K562 (cell line): ENCODE measurements around the gene GADL1. TPM values are rescaled to one million over a fixed set of nuclear protein-coding genes. Genes with fewer than 3 reads are reported as not detected.

ENCODE experiments used
- ATAC-seq: fragments of 200-7000 bp; cut with Tn5 transposase; 3 replicates; pipeline ENCODE4 v1.9.1; 2020; ENCODE audit warnings: moderate library complexity
- BruUV-seq: library from RNA; stranded (reverse); fragments of 400-500 nt; replicated peaks from 2 replicates; lab custom pipeline; 2021; lab: Mats Ljungman, UMichigan
- CTCF ChIA-PET: fragments of 300-600 bp; formaldehyde crosslinking; extraction: SDS; loops from one replicate; lab custom pipeline; 2021; ENCODE audit warnings: low intra/inter-chr PET ratio; lab: Yijun Ruan, JAX
- POLR2A ChIA-PET: fragments of 300-600, 350-650 bp; sonication (Branson Sonifier 250); formaldehyde crosslinking; extraction: SDS; loops from one replicate; lab custom pipeline; 2021; ENCODE audit warnings: antibody characterized with exemption, inconsistent platforms; lab: Yijun Ruan, JAX
- DNase-seq, 4 experiments: peaks; one replicate each; pipeline versions ENCODE4 v3.0.0 to v3.0.0-alpha.2; 2011 to 2018; ENCODE audit warnings: low spot score in 3 of 4, mixed read lengths in 3 of 4; ENCODE audit errors: extremely low read depth in 1 of 4
- FAIRE-seq: peaks from 2 replicates; lab custom pipeline; 2011; peaks lifted over from hg19 to GRCh38; lab: Jason Lieb, UNC
- H2AFZ ChIP-seq: 2 replicates; pipeline ENCODE4 v1.6.0; 2011; ENCODE audit warnings: low read depth, low read length, control low read depth, inconsistent platforms
- H3K27ac ChIP-seq: fragments of 200-600 bp; 3 replicates; pipeline ENCODE4 v1.8.0; 2011; ENCODE audit warnings: low read depth, mild to moderate bottlenecking, control low read depth, inconsistent platforms, low read length, moderate library complexity, mixed read lengths; ENCODE audit errors: extremely low read depth
- H3K27me3 ChIP-seq, 2 experiments: fragments of 300-600 bp in 1 of 2; 2 replicates in 1 of 2; 3 replicates in 1 of 2; pipeline versions ENCODE4 v1.6.0 to v1.8.0; 2011; ENCODE audit warnings: inconsistent platforms in 2 of 2, low read length in 2 of 2, mild to moderate bottlenecking in 1 of 2, mixed read lengths in 1 of 2, moderate library complexity in 1 of 2; ENCODE audit not compliant: control insufficient read depth in 2 of 2, insufficient read depth in 2 of 2
- H3K36me3 ChIP-seq: fragments of 300-600 bp; 3 replicates; pipeline ENCODE4 v1.8.0; 2011; ENCODE audit warnings: mild to moderate bottlenecking, low read length, inconsistent platforms; ENCODE audit not compliant: control insufficient read depth, insufficient read depth
- H3K4me1 ChIP-seq, 2 experiments: fragments of 200-600 bp in 1 of 2; replicated peaks in 1 of 2; 2 replicates in 1 of 2; 3 replicates in 1 of 2; pipeline versions ENCODE4 v1.5.1 to v1.8.0; 2011; ENCODE audit warnings: inconsistent platforms in 2 of 2, low read length in 2 of 2, mild to moderate bottlenecking in 1 of 2, mixed read lengths in 1 of 2, moderate library complexity in 1 of 2; ENCODE audit not compliant: control insufficient read depth in 2 of 2, insufficient read depth in 2 of 2
- H3K4me2 ChIP-seq: 2 replicates; pipeline ENCODE4 v1.6.1; 2011; ENCODE audit warnings: low read length, control low read depth, inconsistent platforms, mixed read lengths; ENCODE audit not compliant: insufficient read depth
- H3K4me3 ChIP-seq: fragments of 200-600 bp; sonication (generic), shearing (Covaris generic); 2 replicates; pipeline ENCODE4 v1.5.1; 2016; ENCODE audit warnings: control low read depth, inconsistent platforms
- H3K79me2 ChIP-seq: fragments of 200-600 bp; 3 replicates; pipeline ENCODE4 v1.8.0; 2011; ENCODE audit warnings: low read length, inconsistent platforms; ENCODE audit not compliant: control insufficient read depth, insufficient read depth
- H3K9ac ChIP-seq, 2 experiments: 2 replicates each; pipeline versions ENCODE4 v1.6.0 to v1.6.1; 2011; ENCODE audit warnings: low read depth in 2 of 2, low read length in 2 of 2, control low read depth in 1 of 2, inconsistent platforms in 1 of 2, mild to moderate bottlenecking in 1 of 2, mixed read lengths in 1 of 2; ENCODE audit not compliant: insufficient read depth in 1 of 2
- H3K9me1 ChIP-seq: one replicate; pipeline ENCODE4 v1.6.0; 2011; ENCODE audit warnings: inconsistent platforms, mild to moderate bottlenecking, low read length, moderate library complexity; ENCODE audit not compliant: control insufficient read depth, insufficient read depth
- H3K9me3 ChIP-seq: replicated peaks from 2 replicates; pipeline ENCODE4 v1.5.1; 2011; ENCODE audit warnings: low read depth, low read length, inconsistent platforms; ENCODE audit not compliant: control insufficient read depth, insufficient read depth
- H4K20me1 ChIP-seq: replicated peaks from 2 replicates; pipeline ENCODE4 v1.6.1; 2011; ENCODE audit warnings: low read length, inconsistent platforms, mixed read lengths; ENCODE audit not compliant: control insufficient read depth, insufficient read depth
- BRD4 ChIP-seq: fragments of 200-600 bp; sonication (generic); IDR thresholded peaks from 2 replicates; pipeline ENCODE4 v1.6.1; 2017; ENCODE audit warnings: inconsistent platforms
- CEBPG ChIP-seq, 3 experiments: fragments of 200-800 bp in 1 of 3; sonication (Bioruptor generic) in 1 of 3; sonication (generic) in 1 of 3; formaldehyde crosslinking in 1 of 3; IDR thresholded peaks in 2 of 3; conservative IDR thresholded peaks in 1 of 3; 2 replicates each; pipeline versions ENCODE4 v1.6.1 to v1.8.0; 2016 to 2022; ENCODE audit warnings: missing compliant biosample characterization in 2 of 3, missing genetic modification characterization in 2 of 3, mild to moderate bottlenecking in 1 of 3, missing genetic modification reagents in 1 of 3
- DACH1 ChIP-seq: fragments of 450-650 bp; IDR thresholded peaks from 2 replicates; pipeline ENCODE4 v1.6.1; 2018; ENCODE audit not compliant: partially characterized antibody
- JUNB ChIP-seq: fragments of 450-650 bp; formaldehyde crosslinking; conservative IDR thresholded peaks from 2 replicates; pipeline ENCODE4 v1.4.0; 2020; ENCODE audit warnings: mild to moderate bottlenecking
- L3MBTL2 ChIP-seq: fragments of 450-650 bp; IDR thresholded peaks from 2 replicates; pipeline ENCODE4 v1.6.1; 2016; ENCODE audit warnings: mild to moderate bottlenecking, moderate library complexity
- NFIC ChIP-seq: fragments of 450-650 bp; IDR thresholded peaks from 2 replicates; pipeline ENCODE4 v1.6.1; 2017; ENCODE audit warnings: mild to moderate bottlenecking, inconsistent platforms
- RHOXF2B ChIP-seq: fragments of 250-450 bp; sonication (Bioruptor Pico); conservative IDR thresholded peaks from 2 replicates; pipeline ENCODE4 v1.5.1; 2021
- RNF2 ChIP-seq: sonication (generic); IDR thresholded peaks from 2 replicates; pipeline ENCODE4 v1.6.1; 2016
- SIN3A ChIP-seq, 2 experiments: fragments of 150-350 bp in 1 of 2; IDR thresholded peaks; 2 replicates each; pipeline ENCODE4 v1.6.1; 2011 to 2016; ENCODE audit warnings: borderline replicate concordance in 2 of 2, low read depth in 2 of 2, low read length in 2 of 2, mild to moderate bottlenecking in 2 of 2, moderate library complexity in 2 of 2; ENCODE audit not compliant: control insufficient read depth in 1 of 2
- SRSF3 ChIP-seq: fragments of 200-400 bp; formaldehyde crosslinking; IDR thresholded peaks from 2 replicates; pipeline ENCODE4 v1.6.1; 2016; ENCODE audit warnings: mild to moderate bottlenecking, low read length, moderate library complexity; ENCODE audit not compliant: insufficient read depth
- ZNF436 ChIP-seq: fragments of 250-450, 450-650 bp; sonication (Bioruptor Pico); formaldehyde crosslinking; IDR thresholded peaks from 2 replicates; pipeline ENCODE4 v1.7.0; 2020; ENCODE audit warnings: mild to moderate bottlenecking
- ZNF583 ChIP-seq: fragments of 250-450 bp; sonication (Bioruptor Pico); IDR thresholded peaks from 2 replicates; pipeline ENCODE4 v1.4.0; 2020
- WGBS: fragments of 100-300 bp; shearing (Covaris generic); methylation state at CpG from one replicate; pipeline ENCODE4 v1.1.6; 2016; ENCODE audit warnings: low coverage, mixed read lengths; ENCODE audit not compliant: insufficient coverage; ENCODE audit errors: missing lambda C conversion rate; 5-methylcytosine and 5-hydroxymethylcytosine counted together
- in situ Hi-C: fragments of 300-500 bp; cut with MboI; formaldehyde crosslinking; loops from 4 replicates; pipeline ENCODE4 v1.15.0; 2018; ENCODE audit warnings: inconsistent platforms, mixed read lengths
- intact Hi-C: fragments of 100-400 bp; cut with micrococcal nuclease; formaldehyde crosslinking; loops from 2 replicates; pipeline ENCODE4 v1.14.2; 2022
- polyA plus RNA-seq, 8 experiments: library from polyadenylated mRNA; depleted of rRNA in 4 of 8; stranded (reverse) in 5 of 8; unstranded in 3 of 8; fragments of >200 nt; fragmentation: Nextera tagmentation in 2 of 8; fragmentation: Illumina TruSeq in 1 of 8; extraction: Ambion mirVana in 2 of 8; extraction: Trizol in 1 of 8; gene quantifications; 2 replicates each; pipeline versions ENCODE4 v1.2.1 to v1.2.3, GENCODE V29; 2011 to 2014; ENCODE audit warnings: inconsistent platforms in 1 of 8, missing spikeins in 1 of 8
- total RNA-seq, 7 experiments: library from RNA; depleted of rRNA in 6 of 7; stranded (reverse); fragments of >200 nt in 6 of 7; fragmentation: Illumina TruSeq in 2 of 7; extraction: Trizol in 2 of 7; gene quantifications; 2 replicates each; pipeline versions ENCODE4 v1.2.1 to v1.2.3, GENCODE V29; 2011 to 2021; ENCODE audit warnings: low replicate concordance in 1 of 7
- TF ChIP-seq, protein P1 (sequence below): IDR thresholded peaks from 2 replicates; pipeline ENCODE4 v1.6.1; 2012; ENCODE audit warnings: low read depth, low read length, improper control_type of control experiment, borderline replicate concordance
- TF ChIP-seq, protein P2 (sequence below): sonication (generic); formaldehyde crosslinking; IDR thresholded peaks from 2 replicates; pipeline ENCODE4 v1.9.0; 2022; ENCODE audit warnings: mild to moderate bottlenecking, missing genetic modification reagents
- TF ChIP-seq, protein P3 (sequence below): sonication (generic); formaldehyde crosslinking; IDR thresholded peaks from 2 replicates; pipeline ENCODE4 v1.8.0; 2022; ENCODE audit warnings: mild to moderate bottlenecking, missing genetic modification reagents
- TF ChIP-seq, protein P4 (sequence below): fragments of 250-450 bp; sonication (Bioruptor Pico); IDR thresholded peaks from 2 replicates; pipeline ENCODE4 v1.5.0; 2021; ENCODE audit warnings: mild to moderate bottlenecking, moderate library complexity

The GADL1 gene
- total and polyA plus RNA-seq, 9 of the 15 experiments (the other 6 are each of a cell fraction or from before 2014, with no cell fraction given) = 0.07 TPM; not detected in 8

GRCh38 chr3:30696896-30697295 lies 197.6 kb downstream of the GADL1 start:
- no peak for FAIRE-seq
- no peak overlapping the region for H3K4me2 ChIP-seq
- WGBS = 3% methylated on average over 2 of the region's 2 CpGs
- no peaks in the 10 kb centered on the region for H3K79me2 ChIP-seq
- no peaks in the 10 kb centered on the region for H4K20me1 ChIP-seq
- H3K9ac ChIP-seq = no peak overlapping the region
- in situ Hi-C loops (no loop called here), intact Hi-C loops (no loop called here)
- H3K9me1 ChIP-seq = no peaks in the 10 kb centered on the region
- no TSS peak for BruUV-seq
- H3K4me3 ChIP-seq = no peak overlapping the region
- DNase-seq = no peak
- no peaks in the 10 kb centered on the region for H3K4me1 ChIP-seq
- ChIA-PET POLR2A (interaction anchor here (0.6 kb wide), 1 partner anchor 9 kb away, joined by 3 read pairs; no protein-coding TSS in a partner anchor), CTCF (no interaction called here)
- no peaks in the 10 kb centered on the region for H3K9me3 ChIP-seq
- no peaks in the 10 kb centered on the region for H3K36me3 ChIP-seq
- no peak for ATAC-seq
- H3K27ac ChIP-seq = no peak overlapping the region
- H2AFZ ChIP-seq = no peak overlapping the region
- no peaks in the 10 kb centered on the region for H3K27me3 ChIP-seq
- TF ChIP-seq BRD4 = no peak
- TF ChIP-seq, protein P1, sequence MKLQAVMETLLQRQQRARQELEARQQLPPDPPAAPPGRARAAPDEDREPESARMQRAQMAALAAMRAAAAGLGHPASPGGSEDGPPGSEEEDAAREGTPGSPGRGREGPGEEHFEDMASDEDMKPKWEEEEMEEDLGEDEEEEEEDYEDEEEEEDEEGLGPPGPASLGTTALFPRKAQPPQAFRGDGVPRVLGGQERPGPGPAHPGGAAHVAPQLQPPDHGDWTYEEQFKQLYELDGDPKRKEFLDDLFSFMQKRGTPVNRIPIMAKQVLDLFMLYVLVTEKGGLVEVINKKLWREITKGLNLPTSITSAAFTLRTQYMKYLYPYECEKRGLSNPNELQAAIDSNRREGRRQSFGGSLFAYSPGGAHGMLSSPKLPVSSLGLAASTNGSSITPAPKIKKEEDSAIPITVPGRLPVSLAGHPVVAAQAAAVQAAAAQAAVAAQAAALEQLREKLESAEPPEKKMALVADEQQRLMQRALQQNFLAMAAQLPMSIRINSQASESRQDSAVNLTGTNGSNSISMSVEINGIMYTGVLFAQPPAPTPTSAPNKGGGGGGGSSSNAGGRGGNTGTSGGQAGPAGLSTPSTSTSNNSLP = no peak
- TF ChIP-seq, protein P2, sequence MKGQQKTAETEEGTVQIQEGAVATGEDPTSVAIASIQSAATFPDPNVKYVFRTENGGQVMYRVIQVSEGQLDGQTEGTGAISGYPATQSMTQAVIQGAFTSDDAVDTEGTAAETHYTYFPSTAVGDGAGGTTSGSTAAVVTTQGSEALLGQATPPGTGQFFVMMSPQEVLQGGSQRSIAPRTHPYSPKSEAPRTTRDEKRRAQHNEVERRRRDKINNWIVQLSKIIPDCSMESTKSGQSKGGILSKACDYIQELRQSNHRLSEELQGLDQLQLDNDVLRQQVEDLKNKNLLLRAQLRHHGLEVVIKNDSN = no peak
- no peak for TF ChIP-seq RHOXF2B (CRISPR knock-in tag)
- no peak for TF ChIP-seq NFIC
- no peak for TF ChIP-seq ZNF436 (CRISPR knock-in tag)
- TF ChIP-seq, protein P3, sequence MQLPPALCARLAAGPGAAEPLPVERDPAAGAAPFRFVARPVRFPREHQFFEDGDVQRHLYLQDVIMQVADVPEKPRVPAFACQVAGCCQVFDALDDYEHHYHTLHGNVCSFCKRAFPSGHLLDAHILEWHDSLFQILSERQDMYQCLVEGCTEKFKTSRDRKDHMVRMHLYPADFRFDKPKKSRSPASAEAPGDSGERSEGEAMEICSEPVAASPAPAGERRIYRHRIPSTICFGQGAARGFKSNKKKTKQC = no peak
- TF ChIP-seq, protein P4, sequence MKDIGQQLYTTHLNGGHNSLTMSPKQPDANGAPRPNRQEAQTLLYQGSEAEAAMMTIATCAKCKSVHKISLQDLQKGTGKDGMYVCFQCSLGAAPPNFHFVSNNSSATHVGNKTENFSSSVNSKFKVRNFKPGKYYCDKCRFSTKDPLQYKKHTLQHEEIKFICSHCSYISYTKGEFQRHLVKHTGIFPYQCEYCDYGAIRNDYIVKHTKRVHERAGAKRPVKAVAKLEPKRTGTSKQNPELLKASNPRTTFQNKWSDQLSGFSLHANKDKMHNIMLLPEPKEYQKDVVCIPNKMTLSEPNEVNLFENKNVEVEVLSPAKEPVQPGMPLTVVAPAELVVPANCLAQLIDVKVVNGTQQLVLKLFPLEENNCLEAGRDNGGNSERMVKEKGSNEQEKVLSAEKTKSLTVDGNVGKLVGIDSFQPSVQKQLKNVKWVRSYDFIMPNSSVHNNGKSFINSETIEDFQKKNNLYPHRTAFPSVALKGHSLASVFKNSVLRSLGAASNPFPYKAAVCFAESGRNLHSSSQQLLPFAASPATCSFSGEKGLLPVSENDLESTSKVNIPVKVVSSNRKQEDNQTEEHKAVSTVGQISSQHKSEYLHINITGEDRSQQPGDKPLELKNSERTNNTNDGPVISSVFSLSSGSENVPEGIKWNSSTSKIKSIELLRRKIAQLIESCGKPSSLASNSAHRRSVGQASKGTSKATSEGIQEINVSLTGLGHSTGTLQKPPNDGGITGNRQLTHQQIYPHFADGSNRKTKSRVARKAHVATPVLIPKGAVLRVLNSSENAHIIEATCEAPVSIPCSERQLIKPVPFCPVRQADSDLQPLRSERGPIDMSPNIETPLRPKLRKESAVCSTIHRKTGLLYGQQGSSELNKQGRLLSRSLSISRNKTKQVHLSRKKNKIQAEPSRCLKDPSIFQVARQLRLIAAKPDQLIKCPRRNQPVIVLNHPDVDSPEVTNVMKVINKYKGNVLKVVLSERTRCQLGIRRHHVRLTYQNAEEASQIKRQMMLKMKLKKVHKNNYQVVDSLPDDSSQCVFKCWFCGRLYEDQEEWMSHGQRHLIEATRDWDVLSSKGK (CRISPR knock-in tag) = no peak
- TF ChIP-seq RNF2 = no peak
- TF ChIP-seq L3MBTL2 = no peak
- no peak for TF ChIP-seq SRSF3
- TF ChIP-seq ZNF583 (CRISPR knock-in tag) = no peak
- no peak for TF ChIP-seq DACH1
- no peak for TF ChIP-seq SIN3A (IDR thresholded peaks at IDR 0.05; ENCODE audit: borderline replicate concordance in 2 of 2, control insufficient read depth in 1 of 2, low read depth in 2 of 2, low read length in 2 of 2)
- TF ChIP-seq CEBPG (CRISPR knock-in tag; IDR thresholded peaks at IDR 0.05) = no peak
- TF ChIP-seq CEBPG (tag; conservative IDR thresholded peaks at IDR 0.05 in 1 of 2, IDR thresholded peaks at IDR 0.05 in 1 of 2) = no peak
- no peak for TF ChIP-seq JUNB
